Stimulated activated naive CD8-positive, alpha-beta T cell treated with anti-CD3 and anti-CD28 coated beads, Interleukin-15, Interleukin-2, amounts not matched to agents 100 U/mL and 50 U/mL, for 24 hours (primary cell): ENCODE results near the gene EXOSC5.
"Not testable (repeated sequence)": the region's sequence is repeated elsewhere in the genome, so short reads cannot be mapped to it uniquely, and the experiment has no call there.

Experiments
- ATAC-seq: fragments of 150-1000 bp; cut with Tn5 transposase; one replicate; pipeline ENCODE4 v1.10.0; 2021
- DNase-seq: peaks from one replicate; pipeline ENCODE4 v3.0.0; 2021

Gene EXOSC5

DNA sequence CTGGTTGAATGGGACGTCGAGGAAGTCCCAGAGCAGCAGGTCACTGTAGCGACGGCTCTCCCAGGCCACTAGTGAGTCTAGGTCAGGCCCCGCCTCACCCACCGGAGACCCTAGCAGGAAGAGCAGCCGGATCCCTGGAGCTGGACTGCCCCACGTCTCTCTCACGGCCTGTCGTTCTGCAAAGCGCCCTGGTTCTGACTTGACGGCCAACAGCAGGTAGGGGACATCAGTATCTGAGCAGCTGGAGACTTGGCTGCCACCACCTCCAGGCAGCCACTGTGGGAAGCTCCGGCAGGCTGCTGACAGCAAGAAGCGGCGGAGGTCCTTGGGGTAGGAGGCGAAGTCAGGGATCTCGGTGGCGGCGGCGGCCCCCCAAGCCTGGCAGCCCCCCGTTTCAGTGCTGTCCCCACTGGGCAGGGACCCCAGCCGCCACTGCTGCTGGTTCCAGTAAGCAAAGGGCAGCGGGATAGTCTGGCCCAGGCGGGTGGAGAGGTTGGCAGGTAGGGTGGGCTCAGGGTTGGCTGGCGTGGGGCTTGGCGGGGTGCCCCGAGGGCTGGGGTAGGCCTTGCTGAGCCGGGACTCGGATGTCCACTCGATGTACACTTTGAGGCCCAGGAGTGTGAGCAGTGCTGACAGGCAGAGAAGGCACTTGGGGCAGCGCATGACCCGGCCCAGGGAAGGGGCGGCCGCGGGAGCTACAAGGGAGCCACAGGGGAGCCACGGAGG is 29.1 kb upstream of the EXOSC5 start:
- no peak for ATAC-seq
- DNase-seq: no peak

DNA sequence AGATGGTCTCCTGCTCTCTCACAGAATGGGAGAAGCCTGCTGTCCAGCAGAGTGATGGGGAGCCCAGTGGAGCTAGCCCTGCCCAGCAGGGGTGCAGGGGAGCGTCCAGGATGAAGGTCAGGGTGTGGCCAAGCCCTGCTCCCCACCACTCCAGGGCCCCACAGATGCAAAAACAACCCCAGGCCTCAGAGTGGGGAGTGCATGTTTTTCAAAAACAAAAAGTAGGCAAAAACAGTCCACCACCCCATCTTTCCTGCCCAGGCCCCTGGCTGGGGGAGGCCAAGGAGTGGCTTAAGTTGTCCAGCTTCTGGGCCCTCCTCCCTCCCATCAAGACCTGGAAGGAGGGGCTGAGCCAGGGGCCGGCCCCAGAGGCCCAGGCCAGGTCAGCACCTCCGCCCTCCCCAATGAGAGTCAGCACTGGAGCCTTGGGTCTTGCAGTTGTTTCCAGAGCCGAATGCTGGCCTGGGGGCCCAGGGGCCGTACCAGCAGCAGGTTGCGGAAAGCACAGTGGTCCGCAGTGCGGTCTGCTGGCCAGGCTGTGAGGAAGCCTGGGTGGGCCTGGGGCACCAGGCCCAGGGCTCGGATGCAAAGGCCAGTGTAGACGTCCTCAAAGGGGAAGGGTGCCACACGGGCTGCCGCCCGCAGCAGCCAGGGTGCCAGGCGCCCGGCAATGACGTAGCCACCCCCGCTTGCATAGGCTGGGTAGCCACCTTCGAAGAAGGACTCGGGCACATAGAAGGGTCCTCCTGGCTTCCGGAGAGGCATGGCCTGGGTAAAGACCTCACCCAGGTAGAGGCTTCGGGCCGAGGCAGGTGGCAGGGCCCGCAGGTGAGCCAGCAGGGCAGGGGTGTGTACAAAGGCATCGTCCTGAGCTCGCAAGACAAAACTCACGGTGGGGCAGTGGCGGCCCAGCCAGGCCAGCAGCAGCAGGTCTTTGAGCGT is 28.3 kb upstream of the EXOSC5 start:
- ATAC-seq (no peak), DNase-seq (no peak)

DNA sequence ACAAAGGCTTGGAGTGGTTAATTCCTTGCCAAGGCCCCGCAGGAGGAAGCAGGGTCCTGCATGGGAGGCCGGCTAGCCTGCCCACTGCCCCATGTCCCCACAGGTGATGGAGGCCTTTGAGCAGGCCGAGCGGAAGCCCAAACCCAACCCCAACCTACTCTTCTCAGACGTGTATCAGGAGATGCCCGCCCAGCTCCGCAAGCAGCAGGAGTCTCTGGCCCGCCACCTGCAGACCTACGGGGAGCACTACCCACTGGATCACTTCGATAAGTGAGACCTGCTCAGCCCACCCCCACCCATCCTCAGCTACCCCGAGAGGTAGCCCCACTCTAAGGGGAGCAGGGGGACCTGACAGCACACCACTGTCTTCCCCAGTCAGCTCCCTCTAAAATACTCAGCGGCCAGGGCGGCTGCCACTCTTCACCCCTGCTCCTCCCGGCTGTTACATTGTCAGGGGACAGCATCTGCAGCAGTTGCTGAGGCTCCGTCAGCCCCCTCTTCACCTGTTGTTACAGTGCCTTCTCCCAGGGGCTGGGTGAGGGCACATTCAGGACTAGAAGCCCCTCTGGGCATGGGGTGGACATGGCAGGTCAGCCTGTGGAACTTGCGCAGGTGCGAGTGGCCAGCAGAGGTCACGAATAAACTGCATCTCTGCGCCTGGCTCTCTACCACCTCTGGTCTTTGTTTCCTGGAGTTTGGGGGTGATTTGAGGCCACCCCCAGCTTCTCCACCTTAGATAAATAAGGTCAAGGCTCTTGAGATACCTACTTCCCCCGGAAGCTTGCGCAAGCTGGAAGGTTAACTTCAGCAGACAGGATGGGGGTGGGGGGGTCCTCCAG is 27.4 kb upstream of the EXOSC5 start:
- ATAC-seq: no peak
- DNase-seq: no peak

DNA sequence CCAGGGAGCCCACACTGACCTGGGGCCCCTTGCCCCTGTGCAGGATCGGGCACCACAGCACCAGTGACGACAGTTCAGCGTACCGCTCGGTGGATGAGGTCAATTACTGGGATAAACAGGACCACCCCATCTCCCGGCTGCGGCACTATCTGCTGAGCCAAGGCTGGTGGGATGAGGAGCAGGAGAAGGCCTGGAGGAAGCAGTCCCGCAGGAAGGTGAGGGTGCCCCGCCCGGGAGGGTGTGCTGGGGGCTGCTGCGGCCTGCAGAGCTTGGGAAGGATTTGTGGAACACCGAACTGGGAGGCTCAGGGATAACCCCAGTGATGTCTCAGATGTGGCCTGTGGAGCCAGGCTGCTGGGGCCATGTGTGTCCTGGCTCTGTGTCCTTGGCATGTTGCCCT is 25.8 kb upstream of the EXOSC5 start:
- no peak for DNase-seq
- ATAC-seq: no peak

DNA sequence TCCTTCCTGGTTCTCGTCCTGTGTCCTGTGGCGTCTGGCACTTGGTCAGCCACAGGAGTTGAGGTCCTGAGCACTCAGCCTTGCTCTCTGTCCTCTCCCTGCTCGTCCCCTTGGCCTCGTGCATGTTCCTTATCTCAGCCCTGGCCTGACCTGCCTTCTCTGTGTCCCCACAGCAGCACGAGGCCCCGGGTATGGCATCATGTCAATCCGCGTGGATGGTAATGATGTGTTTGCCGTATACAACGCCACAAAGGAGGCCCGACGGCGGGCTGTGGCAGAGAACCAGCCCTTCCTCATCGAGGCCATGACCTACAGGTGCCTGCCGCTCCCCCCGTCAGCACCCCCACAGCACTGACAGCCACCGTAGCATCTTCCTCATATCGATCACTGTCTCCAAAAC is 25.3 kb upstream of the EXOSC5 start:
- ATAC-seq (no peak), DNase-seq (no peak)

DNA sequence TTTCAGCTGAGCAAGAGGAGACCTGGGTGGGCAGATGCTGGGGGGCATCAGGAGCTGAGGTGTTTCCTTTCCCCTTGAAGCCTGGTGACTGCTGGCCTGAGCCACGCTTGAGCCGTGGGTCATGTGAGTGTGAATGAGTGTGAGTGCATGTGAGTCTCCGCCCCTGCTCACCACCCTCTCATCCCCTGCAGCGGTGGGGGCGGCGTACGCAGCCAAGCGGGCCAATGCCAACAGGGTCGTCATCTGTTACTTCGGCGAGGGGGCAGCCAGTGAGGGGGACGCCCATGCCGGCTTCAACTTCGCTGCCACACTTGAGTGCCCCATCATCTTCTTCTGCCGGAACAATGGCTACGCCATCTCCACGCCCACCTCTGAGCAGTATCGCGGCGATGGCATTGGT is 24.8 kb upstream of the EXOSC5 start:
- ATAC-seq: no peak
- no peak for DNase-seq

DNA sequence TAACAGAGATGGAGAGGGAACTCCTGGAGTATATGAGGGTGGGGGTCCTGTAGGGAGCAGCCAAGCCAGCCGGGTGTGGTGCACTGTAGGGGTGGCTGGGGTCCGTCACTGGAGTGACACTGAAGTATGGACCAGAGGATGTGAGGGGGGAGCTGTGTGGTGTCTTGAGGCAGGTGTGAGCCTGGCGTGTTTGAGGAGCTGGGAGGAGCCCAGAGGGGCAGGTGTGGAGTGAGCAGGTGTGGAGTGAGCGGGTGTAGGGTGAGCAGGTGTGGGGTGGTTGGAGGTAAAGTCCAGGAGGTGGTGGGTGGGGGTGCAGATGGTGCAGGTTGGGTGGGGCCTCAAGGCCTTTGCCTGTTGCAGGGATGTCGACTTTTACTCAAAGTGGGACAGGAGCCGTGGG is 24.2 kb upstream of the EXOSC5 start:
- DNase-seq: no peak
- ATAC-seq: no peak

DNA sequence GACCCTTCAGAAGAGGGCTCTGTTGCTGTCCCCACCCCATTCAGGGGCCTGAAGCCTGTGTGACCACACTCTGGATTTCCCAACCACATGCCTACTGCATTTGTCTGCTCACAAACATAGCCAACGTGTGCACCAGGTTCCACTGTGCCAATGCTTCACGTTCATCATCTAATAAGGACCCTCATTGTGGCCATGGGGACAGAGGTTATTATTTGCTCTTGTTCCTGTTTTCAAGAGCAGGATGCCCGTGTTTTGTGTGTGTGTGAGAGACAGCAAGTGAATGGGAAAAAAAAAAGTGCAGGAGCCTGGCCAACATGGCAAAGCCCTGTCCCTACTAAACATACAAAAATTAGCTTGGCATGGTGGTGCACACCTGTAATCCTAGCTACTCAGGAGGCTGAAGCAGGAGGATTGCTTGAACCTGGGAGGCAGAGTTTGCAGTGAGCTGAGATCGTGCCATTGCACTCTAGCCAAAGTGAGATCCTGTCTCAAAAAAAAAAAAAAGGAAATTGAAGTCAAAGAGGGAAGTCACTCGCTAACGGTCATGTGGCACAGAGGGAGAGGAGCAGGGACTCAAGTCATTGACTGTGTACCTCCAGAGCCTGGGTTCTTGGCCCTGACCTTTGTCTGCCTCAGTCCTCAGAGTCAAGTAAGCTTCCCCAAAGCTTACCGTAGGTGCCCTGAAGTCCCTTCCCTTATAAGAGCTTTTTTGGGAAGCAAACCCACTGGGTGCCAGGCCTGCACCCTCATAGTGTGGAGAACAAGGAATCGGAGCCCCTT is 23.1 kb upstream of the EXOSC5 start:
- DNase-seq: no peak
- no peak for ATAC-seq

DNA sequence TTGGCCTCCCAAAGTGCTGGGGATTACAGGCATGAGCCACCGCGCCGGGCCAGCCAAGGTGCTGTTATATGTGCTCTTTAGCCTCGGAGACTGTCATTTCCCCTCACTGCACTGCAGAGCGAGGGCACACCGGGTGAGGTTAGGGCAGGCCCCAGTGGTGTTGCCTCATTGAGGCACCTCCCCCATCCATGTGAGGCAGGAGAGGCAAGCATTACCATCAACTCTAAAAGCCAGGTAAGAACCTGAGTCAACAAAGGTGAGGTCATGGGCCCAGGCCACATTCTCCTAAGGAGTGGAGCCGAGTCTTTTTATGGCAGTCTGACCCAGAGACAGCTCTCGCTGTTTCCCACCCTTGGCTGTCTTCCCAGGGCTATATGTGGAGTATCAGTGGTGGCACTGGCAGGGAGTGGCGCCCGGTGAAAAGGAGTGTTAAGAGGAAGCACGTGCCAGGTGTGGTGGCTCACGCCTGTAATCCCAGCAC is 19.1 kb upstream of the EXOSC5 start:
- no peak for ATAC-seq
- DNase-seq: no peak

DNA sequence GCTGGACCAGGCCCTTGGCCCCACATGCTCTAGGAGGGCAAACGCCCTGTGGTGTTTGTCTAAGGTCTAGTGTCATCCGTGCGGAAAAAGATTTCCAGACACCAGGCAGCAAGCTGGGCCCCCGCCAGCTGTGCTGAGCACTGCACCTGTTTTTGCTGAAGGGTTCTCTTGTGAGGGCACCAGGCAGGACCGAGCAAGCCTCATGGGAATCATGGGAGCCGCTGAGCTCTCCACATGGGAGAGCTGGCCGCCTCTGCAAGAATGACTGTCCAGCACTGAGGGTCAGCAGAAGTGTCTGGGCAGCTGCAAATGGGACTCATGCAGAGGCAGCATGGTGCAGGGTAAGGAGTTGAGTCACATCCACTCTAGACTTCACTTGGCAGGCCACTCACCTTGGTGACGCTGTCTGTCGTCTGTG is 18.0 kb upstream of the EXOSC5 start:
- DNase-seq (no peak), ATAC-seq (no peak)

DNA sequence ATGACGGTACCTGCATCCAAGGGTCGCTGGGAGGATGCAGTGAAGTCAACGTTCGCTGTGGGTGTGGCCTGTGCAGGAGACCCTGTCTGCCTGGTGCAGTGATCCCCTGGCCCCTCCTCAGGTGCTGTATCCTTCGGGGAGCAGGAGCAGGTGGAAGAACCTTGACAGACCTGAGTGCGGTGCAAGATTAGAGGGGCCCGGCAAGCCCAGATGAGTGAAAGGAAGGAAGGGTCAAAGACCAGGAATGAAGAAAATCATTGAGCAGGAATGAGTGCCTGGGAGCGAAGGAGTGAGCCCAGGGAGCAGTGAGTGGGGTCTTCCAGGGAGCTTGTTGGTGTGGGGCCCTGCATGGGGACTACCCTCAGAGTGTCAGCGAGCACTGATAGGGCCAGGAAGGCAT is 17.3 kb upstream of the EXOSC5 start:
- DNase-seq: no peak
- ATAC-seq: no peak

DNA sequence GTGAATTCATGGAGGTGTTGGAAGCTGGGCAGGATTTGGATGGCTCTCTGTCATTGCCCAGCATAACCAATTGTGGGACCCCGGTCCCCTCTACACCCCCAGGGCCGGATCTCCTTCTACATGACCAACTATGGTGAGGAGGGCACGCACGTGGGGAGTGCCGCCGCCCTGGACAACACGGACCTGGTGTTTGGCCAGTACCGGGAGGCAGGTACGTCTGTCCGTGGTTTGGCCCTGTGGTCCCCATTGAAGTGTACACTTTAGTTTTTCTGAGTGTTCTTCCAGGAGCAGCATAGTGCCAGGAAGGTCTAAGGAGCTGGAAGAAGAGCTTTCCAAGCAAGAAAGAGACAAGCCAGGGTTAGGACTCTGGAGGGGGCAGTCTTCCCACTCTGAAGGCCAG is 16.8 kb upstream of the EXOSC5 start:
- no peak for ATAC-seq
- DNase-seq: no peak

DNA sequence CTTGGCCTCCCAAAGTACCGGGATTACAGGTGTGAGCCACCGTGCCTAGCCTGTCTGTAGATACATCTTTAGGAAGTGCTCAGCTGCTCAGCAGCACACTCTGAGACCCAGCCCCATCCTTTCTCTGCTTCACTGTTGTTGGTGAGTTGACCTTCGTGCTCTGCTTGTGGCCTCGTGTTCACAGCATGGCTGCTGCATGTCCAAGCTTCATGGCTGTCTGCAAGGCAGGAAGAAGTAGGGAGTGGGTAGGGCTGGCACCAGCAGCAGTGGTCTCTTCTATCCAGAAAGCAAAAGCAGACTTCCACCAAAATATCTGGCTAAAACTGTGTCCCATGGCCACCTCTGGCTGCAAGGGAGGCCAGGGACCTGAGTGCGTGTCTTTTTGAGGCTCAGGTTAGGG is 15.8 kb upstream of the EXOSC5 start:
- no peak for DNase-seq
- no peak for ATAC-seq

DNA sequence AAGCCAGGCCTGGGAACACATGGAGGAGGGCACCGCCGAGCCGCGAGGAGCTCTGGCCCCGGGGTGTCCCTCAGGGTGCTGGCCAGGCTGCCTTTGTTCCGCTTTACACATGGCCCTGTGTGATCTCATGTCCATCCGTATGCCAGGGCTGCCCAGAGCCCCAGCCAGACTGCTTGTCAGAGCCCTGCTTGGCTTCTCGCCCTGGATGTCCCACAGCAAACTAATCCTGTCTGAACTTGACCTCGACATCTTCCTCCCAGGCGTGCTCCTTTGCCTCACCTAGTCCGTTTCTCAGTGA is 14.8 kb upstream of the EXOSC5 start:
- no peak for DNase-seq
- no peak for ATAC-seq

DNA sequence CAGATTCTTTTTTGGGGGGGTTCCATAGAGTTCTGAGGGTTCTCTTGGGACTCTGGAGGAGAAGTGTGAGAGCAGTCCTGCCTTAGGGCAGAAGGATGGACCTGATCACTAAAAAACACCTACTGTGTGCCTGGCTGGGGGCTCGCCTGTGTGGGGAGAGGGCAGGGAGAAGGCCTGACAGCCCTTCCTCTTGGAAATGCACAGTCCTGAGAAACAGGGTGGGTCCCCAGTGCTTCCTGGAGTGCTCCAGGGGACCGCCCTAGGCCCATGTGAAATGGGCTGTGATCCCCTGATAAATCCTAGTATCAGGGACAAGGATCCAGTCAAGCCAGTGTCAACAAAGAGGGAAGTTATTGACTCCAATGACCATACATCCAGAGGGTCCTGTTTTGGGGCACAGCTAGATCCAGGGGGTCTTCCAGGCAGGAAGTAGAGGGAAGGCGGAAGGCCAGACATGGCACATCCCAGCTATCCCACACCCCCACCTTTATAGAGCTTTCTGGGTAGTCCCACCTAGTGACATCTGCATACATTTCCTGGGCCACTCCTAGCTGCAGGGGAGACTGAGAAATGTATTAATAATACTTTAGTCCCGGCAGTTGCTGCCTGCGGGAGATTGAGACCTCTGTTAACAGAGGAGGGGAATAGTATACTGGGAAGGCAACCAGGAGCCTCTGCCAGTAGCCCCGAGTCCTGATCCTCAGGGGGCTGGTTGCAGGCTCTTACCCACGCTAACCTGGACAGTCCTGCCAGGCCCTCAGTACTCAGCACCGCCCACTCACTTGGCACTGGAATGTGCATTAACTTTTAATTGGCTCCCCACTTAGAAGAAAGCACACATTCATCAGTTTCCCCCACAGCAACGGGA is 14.2 kb upstream of the EXOSC5 start:
- DNase-seq (no peak), ATAC-seq (no peak)

DNA sequence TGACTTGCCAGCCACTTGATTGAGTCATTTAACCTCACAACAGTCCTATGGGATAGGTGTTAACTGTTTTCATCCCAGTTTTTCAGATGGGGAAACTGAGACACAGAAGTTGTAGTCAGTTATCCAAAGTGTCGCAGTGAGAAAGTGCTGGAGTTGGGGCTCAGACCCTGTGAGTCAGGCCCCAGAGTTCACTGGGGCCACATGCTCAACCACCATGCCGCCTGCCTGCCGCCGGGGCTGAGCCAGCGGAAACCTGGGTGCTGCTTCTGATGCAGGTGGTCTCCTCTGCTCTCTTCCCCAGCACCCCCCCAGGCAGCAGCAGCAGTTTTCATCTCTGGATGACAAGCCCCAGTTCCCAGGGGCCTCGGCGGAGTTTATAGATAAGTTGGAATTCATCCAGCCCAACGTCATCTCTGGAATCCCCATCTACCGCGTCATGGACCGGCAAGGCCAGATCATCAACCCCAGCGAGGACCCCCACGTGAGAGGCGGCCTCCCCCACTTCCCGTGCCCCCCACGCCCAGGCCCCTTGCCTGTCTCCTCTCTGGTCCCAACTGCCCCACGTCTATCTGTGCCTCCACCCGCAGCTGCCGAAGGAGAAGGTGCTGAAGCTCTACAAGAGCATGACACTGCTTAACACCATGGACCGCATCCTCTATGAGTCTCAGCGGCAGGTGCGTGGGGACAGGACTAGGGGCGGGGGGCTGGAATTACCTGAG is 13.3 kb upstream of the EXOSC5 start:
- DNase-seq: no peak
- peak; percentile 25 for ATAC-seq

DNA sequence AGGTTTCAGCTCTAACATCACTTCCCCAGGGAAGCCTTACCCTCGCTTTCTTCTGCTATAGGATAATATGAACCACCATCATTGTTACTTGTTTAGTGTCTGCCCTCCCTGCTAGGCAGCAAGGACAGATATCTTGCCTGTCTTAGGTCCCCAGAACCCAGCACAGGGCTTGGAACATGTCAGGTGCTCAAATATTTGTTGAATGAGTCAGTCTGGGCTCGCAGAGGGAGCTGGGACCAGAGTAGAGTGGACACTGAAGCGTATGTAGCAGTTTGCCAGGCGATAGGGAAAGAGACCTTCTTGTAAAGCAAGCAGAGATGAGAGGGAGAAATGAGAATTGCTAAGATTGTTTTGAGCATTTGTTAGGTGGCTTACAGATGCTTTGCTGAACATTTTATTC is 12.1 kb upstream of the EXOSC5 start:
- DNase-seq: no peak
- no peak for ATAC-seq

DNA sequence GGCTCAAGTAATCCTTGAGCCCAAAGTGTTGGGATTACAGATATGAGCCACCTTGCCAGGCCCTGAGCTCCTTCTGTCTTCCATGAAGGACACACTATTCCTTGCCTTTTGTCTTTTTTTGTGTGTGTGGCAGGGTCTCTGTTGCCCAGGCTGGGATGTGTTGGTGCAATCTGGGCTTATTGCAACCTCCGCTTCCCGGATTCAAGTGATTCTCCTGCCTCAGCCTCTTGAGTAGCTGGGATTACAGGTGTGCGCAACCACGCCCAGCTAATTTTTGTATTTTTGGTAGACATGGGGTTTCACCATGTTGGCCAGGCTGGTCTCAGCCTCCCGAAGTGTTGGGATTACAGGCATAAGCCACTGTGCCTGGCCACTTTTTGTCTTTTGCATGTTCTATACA is 11.7 kb upstream of the EXOSC5 start:
- not testable (repeated sequence) for DNase-seq, ATAC-seq

DNA sequence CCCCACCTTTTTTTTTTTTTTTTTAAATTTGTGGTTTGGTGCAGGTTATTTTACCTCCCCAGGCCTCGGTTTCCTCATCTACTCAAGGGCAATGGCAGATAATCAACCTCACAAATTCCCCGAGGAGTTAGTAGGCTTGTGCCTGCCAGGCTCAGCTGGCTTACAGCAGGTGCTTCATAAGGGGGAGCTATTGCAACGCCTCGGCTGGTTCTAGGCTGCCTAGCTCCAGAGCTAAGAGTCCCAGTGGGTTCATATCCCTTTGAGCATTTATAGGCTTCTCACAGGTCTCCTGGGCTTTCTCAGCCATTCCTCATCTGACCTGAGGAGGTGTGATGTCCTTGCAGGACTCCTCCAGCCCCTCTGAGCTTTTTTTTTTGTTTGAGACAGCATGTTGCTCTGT is 11.1 kb upstream of the EXOSC5 start:
- DNase-seq: no peak
- no peak for ATAC-seq

DNA sequence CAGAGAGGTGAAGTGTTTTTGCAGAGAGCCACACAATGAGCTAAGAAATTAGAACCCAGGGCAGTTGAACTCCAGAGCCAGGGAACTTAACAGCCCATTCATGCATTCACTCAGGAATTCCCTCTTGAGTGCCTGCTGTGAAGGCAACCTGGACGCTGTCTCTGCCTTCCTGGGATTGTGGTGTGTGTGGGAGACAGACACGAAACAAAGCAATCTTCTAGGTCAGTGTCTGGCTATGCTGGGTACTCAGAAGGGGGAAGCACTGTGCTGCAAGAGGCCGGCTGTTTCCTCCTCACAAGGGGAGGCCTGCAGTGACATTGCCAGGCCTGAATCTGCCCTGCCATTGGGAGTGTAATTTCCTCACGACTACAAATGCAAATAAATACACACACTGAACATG is 10.1 kb upstream of the EXOSC5 start:
- no peak for DNase-seq
- ATAC-seq: no peak
